ENCODE measurements around the gene LBH. TPM values are rescaled to one million over a fixed set of nuclear protein-coding genes. Genes with fewer than 3 reads are reported as not detected.

Gene LBH
- total and polyA plus RNA-seq, 2 of the 13 experiments (the other 11 are each of a cell fraction or from before 2014, with no cell fraction given), result 0.09 to 0.25 TPM

DNA sequence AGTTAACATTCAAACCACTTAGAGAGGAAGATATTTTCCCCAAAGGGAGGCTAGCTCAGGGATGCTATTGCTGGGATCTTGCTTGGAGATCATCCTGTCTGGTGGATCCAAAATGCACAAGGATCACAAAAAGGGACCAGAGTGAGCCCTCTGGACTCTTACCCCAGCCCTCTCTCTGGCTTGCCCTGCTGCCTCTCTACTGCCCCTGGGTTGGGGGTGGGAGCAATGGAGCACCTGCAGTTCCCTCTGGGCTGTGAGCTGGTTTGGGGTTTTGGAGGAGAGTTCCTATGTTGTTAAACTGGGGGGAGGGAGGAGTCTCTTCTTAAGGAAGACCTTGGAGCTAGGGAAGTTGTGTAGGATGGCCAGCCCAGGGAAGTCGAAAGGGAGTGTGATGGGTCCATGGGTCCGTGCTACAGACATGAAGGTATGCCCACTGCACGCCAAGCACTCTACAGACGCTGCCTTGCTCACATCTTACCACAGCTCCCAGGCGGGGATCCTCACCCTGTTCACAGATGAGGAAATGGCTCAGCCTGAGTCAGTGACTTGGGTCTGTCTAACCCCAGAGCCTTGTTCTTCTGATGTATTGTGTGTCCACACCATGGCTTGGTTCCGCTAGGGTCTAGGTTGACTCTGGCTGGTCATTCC, 3.8 kb downstream of the LBH start:
- no peak overlapping the region for H2AFZ ChIP-seq (ENCODE audit: low read length)
- H3K27ac ChIP-seq (ENCODE audit: extremely low read length, insufficient read depth, low read length), result no peak overlapping the region
- H3K4me3 ChIP-seq (replicated peaks in 1 of 3; ENCODE audit: insufficient read depth in 1 of 3, low read depth in 2 of 3, low read length in 3 of 3), result no peak overlapping the region
- H3K9ac ChIP-seq (ENCODE audit: insufficient read depth, low read depth, low read length), result no peak overlapping the region
- H3K4me2 ChIP-seq (ENCODE audit: low read depth, low read length), result no peak overlapping the region
- no peak for ATAC-seq
- 19% methylated on average over 5 of the region's 6 CpGs for WGBS (ENCODE audit: low lambda C conversion rate)
- DNase-seq (ENCODE audit: low spot score), result no peak
- no peaks in the 10 kb centered on the region for H3K79me2 ChIP-seq (ENCODE audit: insufficient read depth, low read length)
- intact Hi-C loops (cut with micrococcal nuclease; ENCODE audit: unreplicated experiment), result no loop called here
- in situ Hi-C loops (cut with HindIII; ENCODE audit: extremely low pct_ligation_motif_present, low pct_unique_long_range_greater_than_20kb), result no loop called here
- no peaks in the 10 kb centered on the region for H3K36me3 ChIP-seq (replicated peaks in 1 of 2; ENCODE audit: control insufficient read depth in 1 of 2, insufficient read depth in 2 of 2, low read length in 2 of 2)
- TF ChIP-seq RORA (CRISPR knock-in tag; IDR thresholded peaks at IDR 0.05), result no peak
- no peak for TF ChIP-seq HNF4A (CRISPR knock-in tag; IDR thresholded peaks at IDR 0.05)
- no peak for TF ChIP-seq EHMT2 (IDR thresholded peaks at IDR 0.05; ENCODE audit: borderline replicate concordance, low read depth, low read length)
- TF ChIP-seq ZSCAN30 (CRISPR knock-in tag; IDR thresholded peaks at IDR 0.05), result no peak
- TF ChIP-seq ZNF264 (CRISPR knock-in tag; IDR thresholded peaks at IDR 0.05), result no peak
- no peak for TF ChIP-seq ZBTB37 (CRISPR knock-in tag; IDR thresholded peaks at IDR 0.05)
- TF ChIP-seq SUZ12 (IDR thresholded peaks at IDR 0.05; ENCODE audit: low read depth, low read length), result no peak
- TF ChIP-seq, protein P1, sequence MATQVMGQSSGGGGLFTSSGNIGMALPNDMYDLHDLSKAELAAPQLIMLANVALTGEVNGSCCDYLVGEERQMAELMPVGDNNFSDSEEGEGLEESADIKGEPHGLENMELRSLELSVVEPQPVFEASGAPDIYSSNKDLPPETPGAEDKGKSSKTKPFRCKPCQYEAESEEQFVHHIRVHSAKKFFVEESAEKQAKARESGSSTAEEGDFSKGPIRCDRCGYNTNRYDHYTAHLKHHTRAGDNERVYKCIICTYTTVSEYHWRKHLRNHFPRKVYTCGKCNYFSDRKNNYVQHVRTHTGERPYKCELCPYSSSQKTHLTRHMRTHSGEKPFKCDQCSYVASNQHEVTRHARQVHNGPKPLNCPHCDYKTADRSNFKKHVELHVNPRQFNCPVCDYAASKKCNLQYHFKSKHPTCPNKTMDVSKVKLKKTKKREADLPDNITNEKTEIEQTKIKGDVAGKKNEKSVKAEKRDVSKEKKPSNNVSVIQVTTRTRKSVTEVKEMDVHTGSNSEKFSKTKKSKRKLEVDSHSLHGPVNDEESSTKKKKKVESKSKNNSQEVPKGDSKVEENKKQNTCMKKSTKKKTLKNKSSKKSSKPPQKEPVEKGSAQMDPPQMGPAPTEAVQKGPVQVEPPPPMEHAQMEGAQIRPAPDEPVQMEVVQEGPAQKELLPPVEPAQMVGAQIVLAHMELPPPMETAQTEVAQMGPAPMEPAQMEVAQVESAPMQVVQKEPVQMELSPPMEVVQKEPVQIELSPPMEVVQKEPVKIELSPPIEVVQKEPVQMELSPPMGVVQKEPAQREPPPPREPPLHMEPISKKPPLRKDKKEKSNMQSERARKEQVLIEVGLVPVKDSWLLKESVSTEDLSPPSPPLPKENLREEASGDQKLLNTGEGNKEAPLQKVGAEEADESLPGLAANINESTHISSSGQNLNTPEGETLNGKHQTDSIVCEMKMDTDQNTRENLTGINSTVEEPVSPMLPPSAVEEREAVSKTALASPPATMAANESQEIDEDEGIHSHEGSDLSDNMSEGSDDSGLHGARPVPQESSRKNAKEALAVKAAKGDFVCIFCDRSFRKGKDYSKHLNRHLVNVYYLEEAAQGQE (IDR thresholded peaks at IDR 0.05; ENCODE audit: borderline replicate concordance in 1 of 2, low read depth in 1 of 2, low read length in 2 of 2), result no peak
- no peak for TF ChIP-seq ELF4 (CRISPR knock-in tag; IDR thresholded peaks at IDR 0.05; ENCODE audit: borderline replicate concordance)
- no peak for TF ChIP-seq ETS1 (CRISPR knock-in tag; IDR thresholded peaks at IDR 0.05)
- TF ChIP-seq ESRRA (CRISPR knock-in tag; IDR thresholded peaks at IDR 0.05; ENCODE audit: low read depth), result no peak
- no peak for TF ChIP-seq ZNF274 (CRISPR knock-in tag; IDR thresholded peaks at IDR 0.05)
- TF ChIP-seq ZNF354B (CRISPR knock-in tag; IDR thresholded peaks at IDR 0.05), result no peak
- no peak for TF ChIP-seq XBP1 (CRISPR knock-in tag; IDR thresholded peaks at IDR 0.05)
- TF ChIP-seq, protein P2, sequence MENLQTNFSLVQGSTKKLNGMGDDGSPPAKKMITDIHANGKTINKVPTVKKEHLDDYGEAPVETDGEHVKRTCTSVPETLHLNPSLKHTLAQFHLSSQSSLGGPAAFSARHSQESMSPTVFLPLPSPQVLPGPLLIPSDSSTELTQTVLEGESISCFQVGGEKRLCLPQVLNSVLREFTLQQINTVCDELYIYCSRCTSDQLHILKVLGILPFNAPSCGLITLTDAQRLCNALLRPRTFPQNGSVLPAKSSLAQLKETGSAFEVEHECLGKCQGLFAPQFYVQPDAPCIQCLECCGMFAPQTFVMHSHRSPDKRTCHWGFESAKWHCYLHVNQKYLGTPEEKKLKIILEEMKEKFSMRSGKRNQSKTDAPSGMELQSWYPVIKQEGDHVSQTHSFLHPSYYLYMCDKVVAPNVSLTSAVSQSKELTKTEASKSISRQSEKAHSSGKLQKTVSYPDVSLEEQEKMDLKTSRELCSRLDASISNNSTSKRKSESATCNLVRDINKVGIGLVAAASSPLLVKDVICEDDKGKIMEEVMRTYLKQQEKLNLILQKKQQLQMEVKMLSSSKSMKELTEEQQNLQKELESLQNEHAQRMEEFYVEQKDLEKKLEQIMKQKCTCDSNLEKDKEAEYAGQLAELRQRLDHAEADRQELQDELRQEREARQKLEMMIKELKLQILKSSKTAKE (CRISPR knock-in tag; IDR thresholded peaks at IDR 0.05; ENCODE audit: borderline replicate concordance), result no peak
- POLR2A ChIA-PET, result no interaction called here
- CTCF ChIA-PET (ENCODE audit: low intra/inter-chr PET ratio, low total read pairs), result no interaction called here
- FAIRE-seq, result no peak
- no TSS peak for BruUV-seq (replicated peaks)
- H3K9me3 ChIP-seq (ENCODE audit: low read length), result no peaks in the 10 kb centered on the region
- H3K4me1 ChIP-seq (ENCODE audit: insufficient read depth, low read length), result no peaks in the 10 kb centered on the region
- H4K20me1 ChIP-seq (ENCODE audit: insufficient read depth, low read length), result no peaks in the 10 kb centered on the region; the same call in 1 of the 2 replicates
- peaks cover 26 to 81% of the 10 kb centered on the region in 2 experiments for H3K27me3 ChIP-seq (ENCODE audit: control insufficient read depth in 1 of 2, insufficient read depth in 2 of 2, low read length in 2 of 2)
